Activated CD4-positive, alpha-beta T cell treated with anti-CD3 and anti-CD28 coated beads, Interleukin-2, amount 50 U/mL, for 1 hour (primary cell): Measurements from ENCODE around the gene CIB1.
"Not testable (repeated sequence)": the region's sequence is repeated elsewhere in the genome, so short reads cannot be mapped to it uniquely, and the experiment has no call there.

Source experiments
- DNase-seq: peaks from one replicate; pipeline ENCODE4 v3.0.0-alpha.2; 2020

CIB1 gene

GRCh38 chr15:90191344-90191687 is 42.4 kb downstream of the CIB1 start:
- DNase-seq = no peak

GRCh38 chr15:90190606-90191343 is 43.0 kb downstream of the CIB1 start:
- no peak for DNase-seq

DNA sequence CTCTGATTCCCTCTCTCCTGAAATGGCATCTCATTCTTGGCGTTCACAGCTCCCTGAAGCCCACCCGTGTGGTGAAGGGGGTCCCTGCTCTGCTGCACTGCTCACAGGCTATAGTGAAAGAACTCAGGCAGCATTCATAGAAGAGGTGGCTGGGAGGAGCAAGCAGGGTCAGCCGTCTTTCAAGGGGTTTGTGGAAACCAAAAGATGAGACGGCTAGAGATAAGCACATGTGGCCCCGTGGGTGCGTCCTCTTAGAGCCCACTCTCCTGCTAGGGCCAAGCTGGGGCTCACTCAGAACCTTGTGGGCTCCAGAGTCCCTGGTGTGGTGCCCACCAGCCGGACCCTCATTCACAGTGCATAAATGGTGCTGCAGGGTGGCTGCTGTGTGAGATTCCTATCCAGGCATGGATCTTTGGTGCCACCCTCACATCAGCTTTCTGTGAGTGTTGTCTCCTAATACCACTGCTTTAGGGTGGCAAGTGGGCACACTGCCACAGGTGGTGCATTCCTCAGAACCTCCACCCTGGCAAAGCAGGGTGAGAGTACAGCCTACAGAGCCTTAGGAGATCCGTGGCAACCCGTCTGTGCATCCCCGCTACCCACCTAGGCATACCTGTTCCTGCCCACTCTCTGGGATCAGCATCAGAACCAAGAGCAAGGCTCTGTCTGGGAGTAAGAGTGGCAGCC is 43.8 kb downstream of the CIB1 start:
- no peak for DNase-seq

DNA sequence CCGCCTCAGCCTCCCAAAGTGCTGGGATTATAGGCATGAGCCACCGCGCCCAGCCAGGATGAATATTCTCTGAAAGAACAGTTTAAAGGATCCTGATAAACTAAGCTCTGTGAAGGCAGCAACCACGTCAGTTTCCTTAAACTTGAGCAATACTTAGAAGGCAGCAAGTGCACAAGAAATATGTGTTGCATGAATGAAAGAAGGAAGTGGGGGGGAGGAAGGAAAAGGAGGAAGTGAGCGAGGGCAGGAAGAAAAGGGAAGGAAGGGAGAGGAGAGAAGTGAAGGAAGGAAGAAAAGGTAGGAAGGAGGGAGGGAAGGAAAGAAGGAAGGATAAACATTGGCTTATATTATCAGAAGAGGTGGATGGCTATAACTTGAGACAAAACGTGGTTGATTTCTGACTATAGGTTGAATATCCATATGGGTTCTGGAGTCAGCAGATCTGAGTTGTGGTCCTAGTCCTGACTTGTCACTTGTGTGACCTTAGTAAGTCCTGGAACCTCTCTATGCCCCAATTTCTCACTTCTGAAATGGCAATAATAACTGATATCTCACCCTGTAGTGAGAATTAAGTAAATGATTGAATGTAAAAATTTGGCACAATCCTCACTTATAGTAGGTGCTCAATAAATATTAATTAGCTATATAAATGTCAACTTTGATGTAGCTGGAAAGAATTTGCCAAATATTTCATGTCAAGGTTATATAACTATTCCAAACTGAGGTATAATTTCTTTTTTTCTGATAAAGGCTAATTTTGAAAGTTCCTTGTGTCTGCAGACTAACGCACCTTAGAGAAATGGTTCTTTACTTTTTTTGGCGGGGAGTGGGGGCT is 44.6 kb downstream of the CIB1 start:
- no peak for DNase-seq

GRCh38 chr15:90188065-90188464 is 45.7 kb downstream of the CIB1 start:
- not testable (repeated sequence) for DNase-seq

- no peak for DNase-seq
Measured at GRCh38 chr15:90187257-90187868, 46.4 kb downstream of the CIB1 start.

- peak; percentile 50 for DNase-seq
Measured at GRCh38 chr15:90184786-90185704, 48.7 kb downstream of the CIB1 start.

- no peak for DNase-seq
Measured at GRCh38 chr15:90184119-90184785, 49.5 kb downstream of the CIB1 start.

- DNase-seq = no peak
Measured at GRCh38 chr15:90181776-90182175, 52.0 kb downstream of the CIB1 start.
